ENCODE results near the gene IQCN. TPM values are rescaled to one million over a fixed set of nuclear protein-coding genes. Genes with fewer than 3 reads are reported as not detected.

IQCN gene
- total RNA-seq, 1 experiment from 2014 or later = 0.61 TPM

DNA sequence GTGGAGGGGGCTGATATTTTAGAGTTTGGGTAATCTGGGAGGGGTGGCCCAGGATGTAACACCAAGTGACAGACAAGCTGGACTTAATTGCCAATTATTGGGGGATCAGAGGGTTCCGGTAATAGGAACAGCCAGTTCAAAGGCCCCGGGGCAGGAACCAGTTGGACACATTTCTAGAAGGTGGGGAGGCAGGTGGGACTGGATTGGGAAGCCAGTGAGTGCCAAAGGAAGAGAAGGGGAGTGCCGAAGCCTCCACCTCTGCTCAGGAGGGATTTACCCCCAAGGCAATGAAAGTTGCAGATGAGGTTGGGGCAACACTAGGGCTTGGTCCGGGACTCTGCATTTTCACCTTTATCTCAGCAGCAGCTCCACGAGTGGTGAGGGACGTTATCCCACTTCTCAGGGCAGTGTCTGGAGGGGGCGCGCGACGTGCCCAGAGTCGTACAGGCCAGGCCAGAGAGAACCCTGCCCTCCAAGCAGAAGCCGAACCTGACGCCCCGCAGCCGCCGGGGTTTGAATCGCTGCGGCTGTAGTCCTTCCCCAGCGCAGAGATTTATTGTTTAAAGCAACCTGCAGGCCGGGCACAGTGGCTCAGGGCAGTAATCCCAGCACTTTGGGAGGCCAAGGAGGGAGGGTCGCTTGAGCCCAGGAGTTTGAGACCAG, 12.9 kb upstream of the IQCN start (continued):
- TF ChIP-seq, protein P1, sequence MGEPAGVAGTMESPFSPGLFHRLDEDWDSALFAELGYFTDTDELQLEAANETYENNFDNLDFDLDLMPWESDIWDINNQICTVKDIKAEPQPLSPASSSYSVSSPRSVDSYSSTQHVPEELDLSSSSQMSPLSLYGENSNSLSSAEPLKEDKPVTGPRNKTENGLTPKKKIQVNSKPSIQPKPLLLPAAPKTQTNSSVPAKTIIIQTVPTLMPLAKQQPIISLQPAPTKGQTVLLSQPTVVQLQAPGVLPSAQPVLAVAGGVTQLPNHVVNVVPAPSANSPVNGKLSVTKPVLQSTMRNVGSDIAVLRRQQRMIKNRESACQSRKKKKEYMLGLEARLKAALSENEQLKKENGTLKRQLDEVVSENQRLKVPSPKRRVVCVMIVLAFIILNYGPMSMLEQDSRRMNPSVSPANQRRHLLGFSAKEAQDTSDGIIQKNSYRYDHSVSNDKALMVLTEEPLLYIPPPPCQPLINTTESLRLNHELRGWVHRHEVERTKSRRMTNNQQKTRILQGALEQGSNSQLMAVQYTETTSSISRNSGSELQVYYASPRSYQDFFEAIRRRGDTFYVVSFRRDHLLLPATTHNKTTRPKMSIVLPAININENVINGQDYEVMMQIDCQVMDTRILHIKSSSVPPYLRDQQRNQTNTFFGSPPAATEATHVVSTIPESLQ (CRISPR knock-in tag; IDR thresholded peaks at IDR 0.05) = no peak
- TF ChIP-seq IRF2 (CRISPR knock-in tag; IDR thresholded peaks at IDR 0.05; ENCODE audit: borderline replicate concordance, low read depth) (no peak), JUN (CRISPR knock-in tag; IDR thresholded peaks at IDR 0.05) (no peak), HMGA2 (CRISPR knock-in tag; IDR thresholded peaks at IDR 0.05) (no peak)

DNA sequence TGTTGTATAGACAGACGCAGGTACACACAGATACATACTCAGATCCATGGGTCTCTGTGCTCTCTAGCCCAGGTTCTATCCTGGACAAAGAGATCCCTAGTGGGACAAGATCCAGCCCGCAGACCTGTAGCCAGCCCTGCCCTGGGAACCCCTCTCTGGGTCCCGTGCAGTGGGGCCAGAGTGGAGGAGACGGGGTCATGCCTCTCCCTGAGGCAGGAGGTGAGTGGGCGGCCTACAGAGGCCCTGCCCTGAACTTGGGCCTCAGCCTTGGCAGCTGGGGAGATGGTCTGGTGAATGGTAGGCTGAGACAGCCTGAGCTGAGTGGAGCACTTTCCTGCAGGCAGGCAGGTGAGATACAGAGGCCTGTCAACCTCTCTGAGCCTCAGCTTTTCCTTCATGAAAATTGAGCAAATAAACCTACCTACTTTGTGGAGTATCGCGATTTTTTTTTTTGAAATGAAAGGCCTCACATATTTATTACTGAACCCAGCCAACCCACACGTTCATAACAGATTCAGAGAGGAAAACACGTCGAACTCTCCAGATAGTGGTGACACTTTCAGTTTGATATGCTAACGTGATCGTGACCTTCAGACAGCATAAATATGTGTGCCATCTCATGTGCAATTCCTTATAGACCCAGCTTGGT, 10.6 kb upstream of the IQCN start:
- no peak overlapping the region; the same call in 1 of the 2 replicates for H3K27ac Mint-ChIP-seq
- H3K4me1 Mint-ChIP-seq = peaks cover 41% of the 10 kb centered on the region
- POLR2A ChIA-PET = no interaction called here
- 0 out of 2 replicates have a peak, but pooled peaks cover under 1% of the 10 kb centered on the region for H3K36me3 Mint-ChIP-seq
- ATAC-seq = no peak
- CTCF ChIA-PET = interaction anchor here (0.9 kb wide), 1 partner anchor 44 kb away, joined by 4 read pairs; no protein-coding TSS in a partner anchor
- H3K9me3 Mint-ChIP-seq = no peaks in the 10 kb centered on the region
- no peak overlapping the region for H3K4me3 Mint-ChIP-seq
- no peak for TF ChIP-seq NR1H2 (CRISPR knock-in tag; IDR thresholded peaks at IDR 0.05)
- TF ChIP-seq, protein P2, sequence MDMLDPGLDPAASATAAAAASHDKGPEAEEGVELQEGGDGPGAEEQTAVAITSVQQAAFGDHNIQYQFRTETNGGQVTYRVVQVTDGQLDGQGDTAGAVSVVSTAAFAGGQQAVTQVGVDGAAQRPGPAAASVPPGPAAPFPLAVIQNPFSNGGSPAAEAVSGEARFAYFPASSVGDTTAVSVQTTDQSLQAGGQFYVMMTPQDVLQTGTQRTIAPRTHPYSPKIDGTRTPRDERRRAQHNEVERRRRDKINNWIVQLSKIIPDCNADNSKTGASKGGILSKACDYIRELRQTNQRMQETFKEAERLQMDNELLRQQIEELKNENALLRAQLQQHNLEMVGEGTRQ (CRISPR knock-in tag; IDR thresholded peaks at IDR 0.05) = no peak
- TF ChIP-seq MYBL2 (CRISPR knock-in tag; IDR thresholded peaks at IDR 0.05) = no peak
- no peak for TF ChIP-seq ZNF671 (CRISPR knock-in tag; IDR thresholded peaks at IDR 0.05)
- TF ChIP-seq TCF7 (CRISPR knock-in tag; IDR thresholded peaks at IDR 0.05; ENCODE audit: low read depth) = no peak
- no peak for TF ChIP-seq RORB (CRISPR knock-in tag; IDR thresholded peaks at IDR 0.05)
- no peak for TF ChIP-seq ATF1 (CRISPR knock-in tag; IDR thresholded peaks at IDR 0.05)
- no peak for TF ChIP-seq SMAD4 (CRISPR knock-in tag; IDR thresholded peaks at IDR 0.05)
- TF ChIP-seq TEAD4 (CRISPR knock-in tag; IDR thresholded peaks at IDR 0.05) = no peak
- TF ChIP-seq GABPB1 (CRISPR knock-in tag; IDR thresholded peaks at IDR 0.05) = no peak
- no peak for TF ChIP-seq ELF4 (CRISPR knock-in tag; IDR thresholded peaks at IDR 0.05; ENCODE audit: low read depth)
- TF ChIP-seq, protein P3, sequence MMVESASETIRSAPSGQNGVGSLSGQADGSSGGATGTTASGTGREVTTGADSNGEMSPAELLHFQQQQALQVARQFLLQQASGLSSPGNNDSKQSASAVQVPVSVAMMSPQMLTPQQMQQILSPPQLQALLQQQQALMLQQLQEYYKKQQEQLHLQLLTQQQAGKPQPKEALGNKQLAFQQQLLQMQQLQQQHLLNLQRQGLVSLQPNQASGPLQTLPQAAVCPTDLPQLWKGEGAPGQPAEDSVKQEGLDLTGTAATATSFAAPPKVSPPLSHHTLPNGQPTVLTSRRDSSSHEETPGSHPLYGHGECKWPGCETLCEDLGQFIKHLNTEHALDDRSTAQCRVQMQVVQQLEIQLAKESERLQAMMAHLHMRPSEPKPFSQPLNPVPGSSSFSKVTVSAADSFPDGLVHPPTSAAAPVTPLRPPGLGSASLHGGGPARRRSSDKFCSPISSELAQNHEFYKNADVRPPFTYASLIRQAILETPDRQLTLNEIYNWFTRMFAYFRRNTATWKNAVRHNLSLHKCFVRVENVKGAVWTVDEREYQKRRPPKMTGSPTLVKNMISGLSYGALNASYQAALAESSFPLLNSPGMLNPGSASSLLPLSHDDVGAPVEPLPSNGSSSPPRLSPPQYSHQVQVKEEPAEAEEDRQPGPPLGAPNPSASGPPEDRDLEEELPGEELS (CRISPR knock-in tag; IDR thresholded peaks at IDR 0.05) = no peak
- TF ChIP-seq, protein P4, sequence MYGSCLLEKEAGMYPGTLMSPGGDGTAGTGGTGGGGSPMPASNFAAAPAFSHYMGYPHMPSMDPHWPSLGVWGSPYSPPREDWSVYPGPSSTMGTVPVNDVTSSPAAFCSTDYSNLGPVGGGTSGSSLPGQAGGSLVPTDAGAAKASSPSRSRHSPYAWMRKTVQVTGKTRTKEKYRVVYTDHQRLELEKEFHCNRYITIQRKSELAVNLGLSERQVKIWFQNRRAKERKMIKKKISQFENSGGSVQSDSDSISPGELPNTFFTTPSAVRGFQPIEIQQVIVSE (CRISPR knock-in tag; IDR thresholded peaks at IDR 0.05; ENCODE audit: borderline replicate concordance) = no peak
- TF ChIP-seq ZNF416 (CRISPR knock-in tag; IDR thresholded peaks at IDR 0.05) = no peak
- TF ChIP-seq, protein P5, sequence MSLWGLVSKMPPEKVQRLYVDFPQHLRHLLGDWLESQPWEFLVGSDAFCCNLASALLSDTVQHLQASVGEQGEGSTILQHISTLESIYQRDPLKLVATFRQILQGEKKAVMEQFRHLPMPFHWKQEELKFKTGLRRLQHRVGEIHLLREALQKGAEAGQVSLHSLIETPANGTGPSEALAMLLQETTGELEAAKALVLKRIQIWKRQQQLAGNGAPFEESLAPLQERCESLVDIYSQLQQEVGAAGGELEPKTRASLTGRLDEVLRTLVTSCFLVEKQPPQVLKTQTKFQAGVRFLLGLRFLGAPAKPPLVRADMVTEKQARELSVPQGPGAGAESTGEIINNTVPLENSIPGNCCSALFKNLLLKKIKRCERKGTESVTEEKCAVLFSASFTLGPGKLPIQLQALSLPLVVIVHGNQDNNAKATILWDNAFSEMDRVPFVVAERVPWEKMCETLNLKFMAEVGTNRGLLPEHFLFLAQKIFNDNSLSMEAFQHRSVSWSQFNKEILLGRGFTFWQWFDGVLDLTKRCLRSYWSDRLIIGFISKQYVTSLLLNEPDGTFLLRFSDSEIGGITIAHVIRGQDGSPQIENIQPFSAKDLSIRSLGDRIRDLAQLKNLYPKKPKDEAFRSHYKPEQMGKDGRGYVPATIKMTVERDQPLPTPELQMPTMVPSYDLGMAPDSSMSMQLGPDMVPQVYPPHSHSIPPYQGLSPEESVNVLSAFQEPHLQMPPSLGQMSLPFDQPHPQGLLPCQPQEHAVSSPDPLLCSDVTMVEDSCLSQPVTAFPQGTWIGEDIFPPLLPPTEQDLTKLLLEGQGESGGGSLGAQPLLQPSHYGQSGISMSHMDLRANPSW (CRISPR knock-in tag; conservative IDR thresholded peaks at IDR 0.05; ENCODE audit: low read depth) = no peak
- TF ChIP-seq ZBTB21 (CRISPR knock-in tag; IDR thresholded peaks at IDR 0.05; ENCODE audit: borderline replicate concordance) = no peak
- TF ChIP-seq TEAD1 (CRISPR knock-in tag; IDR thresholded peaks at IDR 0.05) = no peak
- TF ChIP-seq, protein P6, sequence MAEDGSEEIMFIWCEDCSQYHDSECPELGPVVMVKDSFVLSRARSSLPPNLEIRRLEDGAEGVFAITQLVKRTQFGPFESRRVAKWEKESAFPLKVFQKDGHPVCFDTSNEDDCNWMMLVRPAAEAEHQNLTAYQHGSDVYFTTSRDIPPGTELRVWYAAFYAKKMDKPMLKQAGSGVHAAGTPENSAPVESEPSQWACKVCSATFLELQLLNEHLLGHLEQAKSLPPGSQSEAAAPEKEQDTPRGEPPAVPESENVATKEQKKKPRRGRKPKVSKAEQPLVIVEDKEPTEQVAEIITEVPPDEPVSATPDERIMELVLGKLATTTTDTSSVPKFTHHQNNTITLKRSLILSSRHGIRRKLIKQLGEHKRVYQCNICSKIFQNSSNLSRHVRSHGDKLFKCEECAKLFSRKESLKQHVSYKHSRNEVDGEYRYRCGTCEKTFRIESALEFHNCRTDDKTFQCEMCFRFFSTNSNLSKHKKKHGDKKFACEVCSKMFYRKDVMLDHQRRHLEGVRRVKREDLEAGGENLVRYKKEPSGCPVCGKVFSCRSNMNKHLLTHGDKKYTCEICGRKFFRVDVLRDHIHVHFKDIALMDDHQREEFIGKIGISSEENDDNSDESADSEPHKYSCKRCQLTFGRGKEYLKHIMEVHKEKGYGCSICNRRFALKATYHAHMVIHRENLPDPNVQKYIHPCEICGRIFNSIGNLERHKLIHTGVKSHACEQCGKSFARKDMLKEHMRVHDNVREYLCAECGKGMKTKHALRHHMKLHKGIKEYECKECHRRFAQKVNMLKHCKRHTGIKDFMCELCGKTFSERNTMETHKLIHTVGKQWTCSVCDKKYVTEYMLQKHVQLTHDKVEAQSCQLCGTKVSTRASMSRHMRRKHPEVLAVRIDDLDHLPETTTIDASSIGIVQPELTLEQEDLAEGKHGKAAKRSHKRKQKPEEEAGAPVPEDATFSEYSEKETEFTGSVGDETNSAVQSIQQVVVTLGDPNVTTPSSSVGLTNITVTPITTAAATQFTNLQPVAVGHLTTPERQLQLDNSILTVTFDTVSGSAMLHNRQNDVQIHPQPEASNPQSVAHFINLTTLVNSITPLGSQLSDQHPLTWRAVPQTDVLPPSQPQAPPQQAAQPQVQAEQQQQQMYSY (CRISPR knock-in tag; IDR thresholded peaks at IDR 0.05) = no peak
- no peak for DNase-seq (ENCODE audit: low spot score)
- H3K27me3 Mint-ChIP-seq (ENCODE audit: low read depth) = peaks cover 9% of the 10 kb centered on the region

Measured in WTC11 (cell line).